Calu3 (cell line): ENCODE results near the gene INHBA. TPM values are rescaled to one million over a fixed set of nuclear protein-coding genes. Genes with fewer than 3 reads are reported as not detected.

Experiments used
- BruUV-seq: library from RNA; stranded (reverse); fragments of 400-500 nt; replicated peaks from 2 replicates; lab custom pipeline; 2021; lab: Mats Ljungman, UMichigan
- CTCF ChIA-PET: fragments of 300-600 bp; sonication (Branson Sonifier 250); formaldehyde crosslinking; loops from one replicate; lab custom pipeline; 2022; ENCODE audit warnings: antibody characterized with exemption; lab: Charles Lee
- DNase-seq: peaks from one replicate; pipeline ENCODE4 v3.0.0; 2022
- H3K27ac Mint-ChIP-seq: one replicate; pipeline ENCODE4 v1.8.0; 2022; ENCODE audit warnings: mixed read lengths; ENCODE audit not compliant: unreplicated experiment
- H3K27me3 Mint-ChIP-seq: one replicate; pipeline ENCODE4 v1.8.0; 2022; ENCODE audit warnings: mixed read lengths; ENCODE audit not compliant: unreplicated experiment
- H3K36me3 Mint-ChIP-seq: one replicate; pipeline ENCODE4 v1.8.0; 2022; ENCODE audit warnings: mild to moderate bottlenecking, moderate library complexity, mixed read lengths; ENCODE audit not compliant: insufficient read depth, unreplicated experiment
- H3K4me1 Mint-ChIP-seq: one replicate; pipeline ENCODE4 v1.8.0; 2022; ENCODE audit warnings: mild to moderate bottlenecking, low read depth, mixed read lengths; ENCODE audit not compliant: unreplicated experiment
- H3K4me3 Mint-ChIP-seq: one replicate; pipeline ENCODE4 v1.8.0; 2022; ENCODE audit warnings: mild to moderate bottlenecking, low read depth, moderate library complexity, mixed read lengths; ENCODE audit not compliant: unreplicated experiment
- H3K9me3 Mint-ChIP-seq: one replicate; pipeline ENCODE4 v1.8.0; 2022; ENCODE audit warnings: low read depth, mixed read lengths; ENCODE audit not compliant: unreplicated experiment
- intact Hi-C: fragments of 100-400 bp; cut with micrococcal nuclease; formaldehyde crosslinking; loops from one replicate; pipeline ENCODE4 v1.10.0; 2022; ENCODE audit not compliant: unreplicated experiment
- total RNA-seq: library from RNA; stranded (reverse); gene quantifications from 2 replicates; pipeline ENCODE4 v1.2.3, GENCODE V29; 2022
- TF ChIP-seq, protein P1 (sequence below): fragments of 200-600 bp; IDR thresholded peaks from one replicate; pipeline ENCODE4 v1.8.0; 2022; ENCODE audit warnings: antibody characterized with exemption; ENCODE audit not compliant: unreplicated experiment

INHBA gene
- total RNA-seq, 1 experiment from 2014 or later: 68.9 TPM

- CTCF ChIA-PET: interaction anchor here (0.6 kb wide), 1 partner anchor 1544 kb away, joined by 3 read pairs; no protein-coding TSS in a partner anchor
- H3K4me1 Mint-ChIP-seq: peaks cover 52% of the 10 kb centered on the region
- DNase-seq: no peak
- H3K36me3 Mint-ChIP-seq: peaks cover 77% of the 10 kb centered on the region
- H3K4me3 Mint-ChIP-seq: peak overlapping the region; percentile 87
- no peaks in the 10 kb centered on the region for H3K9me3 Mint-ChIP-seq
- no peaks in the 10 kb centered on the region for H3K27me3 Mint-ChIP-seq
- TSS peak; percentile 41 for BruUV-seq
- H3K27ac Mint-ChIP-seq: peak overlapping the region; percentile 86
- TF ChIP-seq, protein P1, sequence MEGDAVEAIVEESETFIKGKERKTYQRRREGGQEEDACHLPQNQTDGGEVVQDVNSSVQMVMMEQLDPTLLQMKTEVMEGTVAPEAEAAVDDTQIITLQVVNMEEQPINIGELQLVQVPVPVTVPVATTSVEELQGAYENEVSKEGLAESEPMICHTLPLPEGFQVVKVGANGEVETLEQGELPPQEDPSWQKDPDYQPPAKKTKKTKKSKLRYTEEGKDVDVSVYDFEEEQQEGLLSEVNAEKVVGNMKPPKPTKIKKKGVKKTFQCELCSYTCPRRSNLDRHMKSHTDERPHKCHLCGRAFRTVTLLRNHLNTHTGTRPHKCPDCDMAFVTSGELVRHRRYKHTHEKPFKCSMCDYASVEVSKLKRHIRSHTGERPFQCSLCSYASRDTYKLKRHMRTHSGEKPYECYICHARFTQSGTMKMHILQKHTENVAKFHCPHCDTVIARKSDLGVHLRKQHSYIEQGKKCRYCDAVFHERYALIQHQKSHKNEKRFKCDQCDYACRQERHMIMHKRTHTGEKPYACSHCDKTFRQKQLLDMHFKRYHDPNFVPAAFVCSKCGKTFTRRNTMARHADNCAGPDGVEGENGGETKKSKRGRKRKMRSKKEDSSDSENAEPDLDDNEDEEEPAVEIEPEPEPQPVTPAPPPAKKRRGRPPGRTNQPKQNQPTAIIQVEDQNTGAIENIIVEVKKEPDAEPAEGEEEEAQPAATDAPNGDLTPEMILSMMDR: no peak
- intact Hi-C loops: loop anchor here (2.0 to 5.0 kb wide), 3 partner anchors 455 to 939 kb away; no protein-coding TSS in a partner anchor
Measured at GRCh38 chr7:41701068-41701941, 1.6 kb downstream of the INHBA start.

- no TSS peak for BruUV-seq
- no peak for DNase-seq
- peaks cover 53% of the 10 kb centered on the region for H3K4me1 Mint-ChIP-seq
Measured at GRCh38 chr7:41700044-41700471, 2.8 kb downstream of the INHBA start.

GRCh38 chr7:41699516-41699915 lies 3.4 kb downstream of the INHBA start:
- H3K27ac Mint-ChIP-seq: peak overlapping the region; percentile 86
- TF ChIP-seq, protein P1: no peak
- H3K9me3 Mint-ChIP-seq: no peaks in the 10 kb centered on the region
- H3K27me3 Mint-ChIP-seq: no peaks in the 10 kb centered on the region
- intact Hi-C loops: loop anchor here (5.0 to 10.0 kb wide), 3 partner anchors 125 to 867 kb away; no protein-coding TSS in a partner anchor
- H3K36me3 Mint-ChIP-seq: peaks cover 85% of the 10 kb centered on the region
- H3K4me1 Mint-ChIP-seq: peaks cover 56% of the 10 kb centered on the region
- CTCF ChIA-PET: interaction anchor here (1.1 to 1.3 kb wide), 4 partner anchors 71 to 695 kb away, joined by 3 to 4 read pairs (median 4); no protein-coding TSS in a partner anchor
- no TSS peak for BruUV-seq
- H3K4me3 Mint-ChIP-seq: peak overlapping the region; percentile 87
- no peak for DNase-seq

More at GRCh38 chr7:41700044-41700471, 2.8 kb downstream of the INHBA start:
- Mint-ChIP-seq H3K27me3 (no peaks in the 10 kb centered on the region), H3K4me3 (peak overlapping the region; percentile 87), H3K36me3 (peaks cover 83% of the 10 kb centered on the region), H3K9me3 (no peaks in the 10 kb centered on the region), H3K27ac (peak overlapping the region; percentile 86)
- TF ChIP-seq, protein P1: no peak
- intact Hi-C loops: loop anchor here (2.0 to 5.0 kb wide), 3 partner anchors 453 to 938 kb away; no protein-coding TSS in a partner anchor
- CTCF ChIA-PET: interaction anchor here (1.1 to 1.2 kb wide), 3 partner anchors 71 to 654 kb away, joined by 3 to 4 read pairs (median 4); no protein-coding TSS in a partner anchor

- peak overlapping the region; percentile 87 for H3K4me3 Mint-ChIP-seq
- H3K27me3 Mint-ChIP-seq: no peaks in the 10 kb centered on the region
- H3K4me1 Mint-ChIP-seq: peaks cover 56% of the 10 kb centered on the region
- CTCF ChIA-PET: interaction anchor here (1.2 to 1.3 kb wide), 3 partner anchors 70 to 694 kb away, joined by 3 to 4 read pairs (median 3); no protein-coding TSS in a partner anchor
- peaks cover 92% of the 10 kb centered on the region for H3K36me3 Mint-ChIP-seq
- intact Hi-C loops: loop anchor here (5.0 to 10.0 kb wide), 3 partner anchors 124 to 866 kb away; no protein-coding TSS in a partner anchor
- no TSS peak for BruUV-seq
- peak overlapping the region; percentile 86 for H3K27ac Mint-ChIP-seq
- TF ChIP-seq, protein P1: no peak
- no peak for DNase-seq
- no peaks in the 10 kb centered on the region for H3K9me3 Mint-ChIP-seq
Measured at GRCh38 chr7:41698726-41699125, 4.2 kb downstream of the INHBA start.
